Dedifferentiated amniotic fluid mesenchymal stem cell (primary cell): Measurements from ENCODE around the gene SEPTIN10.
"Not testable (repeated sequence)": the region's sequence is repeated elsewhere in the genome, so short reads cannot be mapped to it uniquely, and the experiment has no call there.

Source experiments
- DNase-seq: peaks from one replicate; pipeline ENCODE4 v3.0.0-alpha.2; 2016; ENCODE audit errors: extremely low spot score

Gene SEPTIN10

DNA sequence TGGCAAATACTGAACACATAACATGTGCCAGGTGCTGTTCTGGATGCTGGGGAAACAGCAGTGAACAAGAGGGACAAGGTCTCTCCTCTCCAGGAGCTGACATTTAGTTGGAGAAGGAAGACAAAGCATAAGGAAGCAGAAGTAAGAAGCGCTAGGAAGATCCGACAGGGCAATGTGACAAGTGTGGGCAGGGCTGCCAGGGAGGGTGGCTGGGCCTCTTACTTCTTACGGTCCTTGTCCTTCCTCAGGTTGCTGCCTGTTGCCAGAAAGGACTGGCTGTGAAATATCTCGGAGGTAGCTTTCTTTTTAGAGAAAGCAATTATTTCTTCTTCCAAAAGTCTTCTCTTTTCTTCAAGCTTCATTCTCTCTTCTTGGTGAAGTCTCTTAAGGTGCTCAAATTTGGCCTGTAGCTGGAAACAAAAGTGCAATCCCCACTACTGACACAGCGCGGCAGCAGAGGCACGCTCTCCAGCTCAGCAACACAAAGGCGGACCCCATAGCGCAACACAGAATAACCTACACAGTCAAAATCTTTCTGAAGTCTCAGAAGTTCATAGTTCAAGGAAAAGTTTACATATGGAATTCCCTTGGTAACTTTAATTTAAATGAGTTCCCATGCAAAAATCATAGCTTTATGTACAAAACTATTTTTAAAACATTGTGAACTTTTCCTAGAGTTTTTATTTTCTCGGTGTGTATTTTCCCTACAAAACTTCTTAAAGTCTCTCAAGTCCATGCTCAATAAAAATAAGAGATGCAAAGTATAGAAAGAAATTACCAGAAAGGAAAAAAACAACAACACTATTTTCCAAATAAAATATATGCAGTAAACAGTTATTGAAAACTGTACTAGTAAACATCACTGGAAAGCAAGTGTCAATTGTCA is 67.7 kb downstream of the SEPTIN10 start:
- peak; percentile 69 for DNase-seq

DNA sequence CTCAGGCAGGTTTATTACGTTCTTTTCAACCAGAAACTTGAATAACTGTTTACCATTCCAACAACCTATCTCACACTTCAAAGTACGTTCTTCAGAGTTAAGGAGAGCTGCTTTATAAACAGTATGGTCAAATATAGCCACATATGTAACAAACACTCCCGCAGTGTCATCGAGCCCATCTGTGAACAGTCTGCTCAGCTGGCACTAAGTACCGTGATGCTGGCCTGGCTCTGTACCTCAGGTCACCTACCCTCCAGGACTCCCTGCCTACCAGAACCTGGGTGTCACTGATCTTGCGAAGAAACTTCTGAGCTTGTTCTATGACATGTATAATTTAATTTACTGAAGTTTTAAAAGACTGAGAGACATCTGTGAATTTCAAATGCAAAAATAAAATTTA is 71.4 kb downstream of the SEPTIN10 start:
- no peak for DNase-seq

GRCh38 chr2:109538546-109538945 is 75.2 kb downstream of the SEPTIN10 start:
- DNase-seq = no peak

GRCh38 chr2:109537565-109538222 is 76.1 kb downstream of the SEPTIN10 start:
- no peak for DNase-seq

DNA sequence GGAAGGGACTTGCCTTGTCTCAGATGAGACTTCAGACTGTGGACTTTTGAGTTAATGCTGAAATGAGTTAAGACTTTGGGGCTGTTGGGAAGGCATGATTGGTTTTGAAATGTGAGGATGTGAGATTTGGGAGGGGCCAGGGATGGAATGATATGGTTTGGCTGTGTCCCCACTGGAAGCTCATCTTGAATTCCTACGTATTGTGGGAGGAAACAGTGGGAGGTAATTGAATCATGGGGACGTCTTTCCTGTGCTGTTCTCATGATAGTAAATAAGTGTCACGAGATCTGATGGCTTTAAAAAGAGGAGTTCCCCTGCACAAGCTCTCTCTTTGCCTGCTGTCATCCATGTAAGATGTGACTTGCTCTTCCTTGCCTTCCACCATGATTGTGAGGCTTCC is 77.2 kb downstream of the SEPTIN10 start:
- not testable (repeated sequence) for DNase-seq

DNA sequence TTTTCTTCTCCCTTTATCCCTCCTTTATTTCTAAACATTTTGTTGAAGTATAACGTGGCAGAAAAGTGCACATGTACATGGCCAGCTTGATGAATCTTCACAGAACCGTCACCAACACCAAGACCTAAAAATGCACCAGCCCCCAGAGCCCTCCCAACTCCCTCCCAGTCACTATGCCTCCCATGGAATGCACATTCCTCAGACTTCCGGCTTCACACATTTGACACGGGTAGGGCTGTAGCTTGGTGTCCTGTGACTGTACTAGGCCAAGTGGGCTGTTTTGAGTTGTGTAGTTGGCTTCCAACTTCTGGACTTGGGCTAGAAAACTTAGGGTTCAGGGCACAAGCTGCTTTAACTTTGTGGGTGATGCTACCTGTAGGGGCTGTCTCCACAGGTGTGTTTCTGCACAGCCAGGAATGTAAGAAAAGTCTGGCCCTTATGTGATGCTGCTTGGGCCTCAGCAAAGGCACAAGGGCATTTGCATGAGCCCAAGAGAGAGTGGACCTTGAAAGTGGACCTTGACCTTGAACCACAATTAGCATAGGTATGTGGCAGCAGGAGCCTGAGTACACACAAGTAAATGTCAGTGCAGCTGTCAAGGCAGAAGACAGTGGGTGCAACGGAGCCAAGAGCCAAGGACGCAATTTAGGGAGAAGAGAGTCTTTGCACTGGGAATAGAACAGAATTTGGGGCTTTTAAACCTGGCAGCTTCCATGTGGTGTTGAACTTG is 78.4 kb downstream of the SEPTIN10 start:
- DNase-seq = no peak

DNA sequence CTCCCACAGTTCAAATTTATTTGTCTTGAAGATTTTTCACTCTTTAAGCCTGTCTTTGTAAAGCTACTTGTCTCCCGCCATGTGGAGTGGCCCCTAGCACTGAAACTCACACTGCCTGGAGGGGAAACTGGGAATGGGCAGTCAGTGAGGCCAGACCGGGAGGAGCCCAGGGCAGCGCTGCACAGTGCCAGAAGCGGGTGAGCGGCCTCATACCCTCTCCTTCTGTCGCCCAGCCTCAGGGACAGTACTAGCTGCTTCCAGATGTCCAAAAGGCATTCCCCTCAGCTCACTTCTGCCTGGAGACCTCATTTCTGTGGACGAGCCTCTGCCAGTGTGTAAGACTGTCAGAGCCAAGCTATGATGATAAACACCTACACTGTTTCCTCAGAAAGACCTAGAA is 79.9 kb downstream of the SEPTIN10 start:
- no peak for DNase-seq

GRCh38 chr2:109532728-109533076 is 81.1 kb downstream of the SEPTIN10 start:
- DNase-seq = no peak

- no peak for DNase-seq
Measured at GRCh38 chr2:109531896-109532727, 81.7 kb downstream of the SEPTIN10 start.

DNA sequence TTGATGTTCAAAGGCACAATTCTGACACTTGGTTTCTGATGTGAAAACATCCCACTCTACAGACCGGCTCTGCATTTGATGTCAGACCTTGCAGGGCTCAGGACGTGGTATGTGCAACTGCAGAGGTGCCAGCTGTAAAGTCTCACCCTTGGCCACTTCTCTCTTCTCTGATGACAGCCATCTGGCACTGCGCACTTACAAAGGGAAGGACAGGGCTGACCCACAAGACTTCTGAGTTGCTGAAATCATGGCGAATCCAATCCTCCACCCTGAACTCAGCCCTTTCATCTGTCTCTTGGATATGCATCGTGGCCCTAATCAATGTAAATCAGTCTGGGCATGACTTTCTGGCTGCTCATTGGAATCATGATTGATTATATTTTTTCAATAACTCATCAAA is 82.5 kb downstream of the SEPTIN10 start:
- no peak for DNase-seq

DNA sequence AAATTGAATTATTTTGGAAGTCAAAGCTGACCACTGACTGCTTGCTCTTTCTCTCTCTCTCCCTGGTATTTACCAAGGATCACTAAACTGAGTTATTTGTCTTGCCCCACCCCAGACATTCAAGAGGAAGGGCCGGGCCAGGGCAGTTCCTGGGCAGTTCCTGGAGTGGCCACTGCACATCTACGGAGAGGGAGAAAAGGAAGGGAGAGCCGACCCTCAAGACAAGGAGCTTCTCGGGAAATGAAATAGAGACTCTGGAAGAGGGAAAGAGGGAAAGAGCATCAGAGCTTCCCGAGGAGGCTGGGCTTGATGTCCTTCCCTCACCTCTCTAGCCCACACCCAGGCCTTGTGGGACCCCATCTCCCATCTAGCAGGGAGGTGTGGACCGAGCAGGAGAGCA is 83.1 kb downstream of the SEPTIN10 start:
- no peak for DNase-seq

GRCh38 chr2:109529532-109530449 is 84.0 kb downstream of the SEPTIN10 start:
- no peak for DNase-seq

GRCh38 chr2:109528811-109529501 is 84.8 kb downstream of the SEPTIN10 start:
- DNase-seq = no peak

DNA sequence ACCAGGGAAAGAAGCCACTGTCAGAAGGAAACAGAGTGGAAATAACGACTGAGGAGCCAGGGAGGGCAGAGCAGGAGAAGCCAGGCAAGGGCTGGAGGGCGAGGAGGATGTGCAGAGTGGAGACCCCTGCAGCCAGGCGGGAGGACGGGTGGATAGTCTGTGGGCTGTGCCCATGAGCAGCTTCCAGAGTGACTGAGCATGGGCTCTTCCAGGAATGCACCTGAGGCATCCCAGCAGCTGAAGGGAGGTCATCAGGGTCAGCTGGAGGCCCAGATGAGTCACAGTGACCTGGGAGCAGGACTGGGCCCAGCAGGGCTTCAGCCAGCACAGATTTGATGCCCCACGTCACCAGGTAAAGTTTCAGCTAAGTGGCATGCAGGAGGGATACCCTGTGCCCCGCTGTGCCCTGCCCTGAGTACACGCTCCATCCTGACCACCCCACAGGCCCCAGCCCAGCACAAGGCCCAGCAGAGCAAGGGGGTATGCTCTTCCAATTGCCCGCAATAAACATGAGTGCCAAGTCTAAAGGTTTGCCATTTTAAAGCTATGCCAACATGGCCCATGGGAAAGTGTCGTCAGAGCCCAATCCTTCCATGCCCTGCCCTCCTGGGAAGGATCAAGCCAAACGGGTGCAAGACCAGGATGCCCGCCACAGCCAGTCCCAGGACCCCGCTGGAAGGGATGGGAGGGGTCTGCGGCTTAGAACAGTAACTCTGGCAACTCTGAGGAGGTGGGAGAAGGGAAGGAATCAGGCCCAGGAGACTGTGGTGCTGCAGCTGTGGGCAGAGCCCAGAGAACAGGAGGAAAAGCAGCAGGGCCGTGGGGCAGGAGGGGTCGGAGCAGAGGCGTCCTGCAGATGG is 85.7 kb downstream of the SEPTIN10 start:
- DNase-seq = no peak

DNA sequence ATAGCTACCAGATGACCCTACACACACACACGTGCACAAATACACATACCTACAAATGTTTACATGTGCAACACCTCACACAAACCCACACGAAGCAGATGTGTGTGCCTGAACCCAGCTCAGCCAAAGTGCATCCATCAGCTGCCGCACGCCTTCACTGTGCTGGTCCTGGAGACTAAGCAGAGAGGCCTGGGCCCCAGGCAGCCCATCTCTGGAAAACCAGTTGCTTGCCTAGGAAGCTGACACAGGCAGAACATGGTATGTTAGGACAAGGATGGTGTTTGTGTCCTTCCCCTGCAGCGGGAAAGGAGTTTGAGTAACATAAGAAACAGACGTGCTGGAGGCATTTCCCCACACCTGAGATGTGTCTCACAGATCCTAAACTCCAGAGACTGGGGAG is 86.7 kb downstream of the SEPTIN10 start:
- no peak for DNase-seq

- DNase-seq = no peak
Measured at GRCh38 chr2:109526442-109526970, 87.3 kb downstream of the SEPTIN10 start.

DNA sequence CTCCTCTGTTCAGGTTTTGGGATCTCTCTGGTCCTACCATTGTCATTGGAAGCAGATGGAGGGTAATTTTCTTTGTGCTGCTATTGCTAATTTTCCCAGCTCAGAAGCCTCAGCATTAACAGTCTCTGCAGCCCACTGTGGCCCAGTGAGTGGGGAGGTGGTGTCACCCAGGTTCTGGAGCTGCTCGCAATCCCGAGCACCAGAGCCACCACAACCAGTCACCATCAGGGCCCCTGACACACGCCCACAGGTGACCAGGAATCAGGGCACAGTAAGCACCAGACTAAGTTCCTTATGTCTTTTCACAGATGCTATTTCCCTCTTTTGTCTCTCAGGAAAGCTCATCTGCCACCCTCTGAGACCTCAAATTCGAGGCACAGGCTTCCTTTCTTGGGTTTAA is 87.9 kb downstream of the SEPTIN10 start:
- DNase-seq = no peak

DNA sequence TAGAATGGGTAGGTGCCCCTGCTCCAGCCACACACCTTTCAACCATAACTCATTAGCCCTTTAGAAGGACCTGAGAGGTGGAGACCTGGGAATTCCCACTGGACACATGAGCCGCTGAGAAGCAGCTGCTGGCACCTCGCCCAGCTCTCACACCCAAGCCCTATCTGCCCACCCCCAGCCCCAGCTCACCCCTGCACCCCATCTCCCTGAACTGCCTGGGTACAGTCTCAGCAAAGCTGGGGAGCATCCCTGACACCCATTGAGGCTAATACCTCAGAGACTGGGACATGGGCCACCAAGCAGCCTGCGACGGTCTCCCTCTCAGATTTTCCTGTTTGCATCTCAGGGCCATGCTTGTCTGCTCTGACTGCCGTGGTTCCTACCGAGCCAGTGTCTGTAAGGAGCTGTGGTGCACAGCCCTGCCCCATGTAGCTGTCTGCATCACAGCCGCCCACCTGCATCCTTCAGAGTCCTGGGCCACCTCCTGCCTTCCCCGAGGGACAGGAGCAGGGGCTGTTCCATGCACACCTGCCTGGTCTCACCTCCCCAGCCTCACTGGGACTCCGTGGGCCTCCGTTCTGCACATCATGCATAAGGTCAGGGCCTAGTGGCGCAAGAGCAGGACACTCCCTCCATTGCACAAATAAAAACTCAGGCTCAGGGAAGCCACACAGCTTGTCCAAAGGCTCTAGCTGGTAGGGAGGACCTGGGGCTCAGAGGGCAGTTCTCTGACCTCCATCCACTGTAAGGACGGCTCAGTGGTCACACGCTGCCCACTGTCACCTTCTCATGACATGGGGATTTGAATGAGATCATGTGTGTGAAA is 90.0 kb downstream of the SEPTIN10 start:
- no peak for DNase-seq
